ENCODE results near the gene GATAD2A. TPM values are rescaled to one million over a fixed set of nuclear protein-coding genes. Genes with fewer than 3 reads are reported as not detected.

The GATAD2A gene
- total and polyA plus RNA-seq, 2 of the 13 experiments (the other 11 are each of a cell fraction or from before 2014, with no cell fraction given), result 16.8 to 28.6 TPM

- TF ChIP-seq ZNF263 (CRISPR knock-in tag; IDR thresholded peaks at IDR 0.05), result peak; percentile 46; the same call in 1 of the 2 replicates
- no peak for TF ChIP-seq RAD51 (IDR thresholded peaks at IDR 0.05; ENCODE audit: borderline replicate concordance)
- no peak for TF ChIP-seq ZBTB26 (CRISPR knock-in tag; IDR thresholded peaks at IDR 0.05; ENCODE audit: borderline replicate concordance)
- TF ChIP-seq CREBL2 (CRISPR knock-in tag; IDR thresholded peaks at IDR 0.05; ENCODE audit: borderline replicate concordance), result no peak
- no peak for TF ChIP-seq GLMP (CRISPR knock-in tag; IDR thresholded peaks at IDR 0.05; ENCODE audit: borderline replicate concordance)
- TF ChIP-seq RXRA (CRISPR knock-in tag; IDR thresholded peaks at IDR 0.05), result peak; percentile 47
- TF ChIP-seq HNF1A (IDR thresholded peaks at IDR 0.05; ENCODE audit: low read depth), result no peak
- no peak for TF ChIP-seq HNF1A (CRISPR knock-in tag; IDR thresholded peaks at IDR 0.05; ENCODE audit: borderline replicate concordance)
- no peak for TF ChIP-seq HCFC1 (IDR thresholded peaks at IDR 0.05; ENCODE audit: low read depth, low read length)
- no peak for TF ChIP-seq HES4 (CRISPR knock-in tag; IDR thresholded peaks at IDR 0.05; ENCODE audit: borderline replicate concordance)
- TF ChIP-seq HMGA1 (CRISPR knock-in tag; conservative IDR thresholded peaks at IDR 0.05), result no peak
- TF ChIP-seq ZNF577 (CRISPR knock-in tag; IDR thresholded peaks at IDR 0.05; ENCODE audit: borderline replicate concordance, low read depth), result no peak
- no peak for TF ChIP-seq LCORL (IDR thresholded peaks at IDR 0.05)
- no peak for TF ChIP-seq LCORL (CRISPR knock-in tag; IDR thresholded peaks at IDR 0.05)
- peak; percentile 46; the same call in 1 of the 2 replicates for TF ChIP-seq ZMYM3 (CRISPR knock-in tag; IDR thresholded peaks at IDR 0.05)
- TF ChIP-seq ZBED4 (CRISPR knock-in tag; IDR thresholded peaks at IDR 0.05; ENCODE audit: borderline replicate concordance), result no peak
- 0 out of 2 replicates have a peak, but pooled peaks have one; percentile 35 for TF ChIP-seq ADNP (CRISPR knock-in tag; IDR thresholded peaks at IDR 0.05)
- 0 out of 2 replicates have a peak, but pooled peaks have one; percentile 42 for TF ChIP-seq ZNF580 (CRISPR knock-in tag; IDR thresholded peaks at IDR 0.05; ENCODE audit: borderline replicate concordance, low read depth)
These were observed 56.5 kb downstream of the GATAD2A start (continued) for GRCh38 chr19:19461671-19462622.
